ENCODE measurements around the gene CLCNKA.

- TF ChIP-seq, protein P1, sequence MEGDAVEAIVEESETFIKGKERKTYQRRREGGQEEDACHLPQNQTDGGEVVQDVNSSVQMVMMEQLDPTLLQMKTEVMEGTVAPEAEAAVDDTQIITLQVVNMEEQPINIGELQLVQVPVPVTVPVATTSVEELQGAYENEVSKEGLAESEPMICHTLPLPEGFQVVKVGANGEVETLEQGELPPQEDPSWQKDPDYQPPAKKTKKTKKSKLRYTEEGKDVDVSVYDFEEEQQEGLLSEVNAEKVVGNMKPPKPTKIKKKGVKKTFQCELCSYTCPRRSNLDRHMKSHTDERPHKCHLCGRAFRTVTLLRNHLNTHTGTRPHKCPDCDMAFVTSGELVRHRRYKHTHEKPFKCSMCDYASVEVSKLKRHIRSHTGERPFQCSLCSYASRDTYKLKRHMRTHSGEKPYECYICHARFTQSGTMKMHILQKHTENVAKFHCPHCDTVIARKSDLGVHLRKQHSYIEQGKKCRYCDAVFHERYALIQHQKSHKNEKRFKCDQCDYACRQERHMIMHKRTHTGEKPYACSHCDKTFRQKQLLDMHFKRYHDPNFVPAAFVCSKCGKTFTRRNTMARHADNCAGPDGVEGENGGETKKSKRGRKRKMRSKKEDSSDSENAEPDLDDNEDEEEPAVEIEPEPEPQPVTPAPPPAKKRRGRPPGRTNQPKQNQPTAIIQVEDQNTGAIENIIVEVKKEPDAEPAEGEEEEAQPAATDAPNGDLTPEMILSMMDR (IDR thresholded peaks at IDR 0.05; ENCODE audit: low read depth, low read length) = no peak
- TF ChIP-seq POLR2A (IDR thresholded peaks at IDR 0.05; ENCODE audit: extremely low read depth, insufficient read length) = no peak
- no peak for TF ChIP-seq MAX (IDR thresholded peaks at IDR 0.05; ENCODE audit: low read depth, low read length)
- TF ChIP-seq MYC (IDR thresholded peaks at IDR 0.05; ENCODE audit: low read depth, low read length) = no peak
Measured at GRCh38 chr1:16006010-16006409, 15.8 kb upstream of the CLCNKA start.

Data from NB4 (cell line).